MM.1S (cell line): ENCODE results near the gene ACOT13.

Source experiments
- EZH2 ChIP-seq: fragments of 300-600 bp; sonication (generic); optimal IDR thresholded peaks from 2 replicates; pipeline ENCODE3; 2017; ENCODE audit warnings: low read depth, mild to moderate bottlenecking, antibody characterized with exemption, low read length, mixed read lengths
- TF ChIP-seq, protein P1 (sequence below): fragments of 300-600 bp; sonication (generic); IDR thresholded peaks from 2 replicates; pipeline ENCODE4 v1.5.1; 2016; ENCODE audit warnings: antibody characterized with exemption, low read length, mixed read lengths

DNA sequence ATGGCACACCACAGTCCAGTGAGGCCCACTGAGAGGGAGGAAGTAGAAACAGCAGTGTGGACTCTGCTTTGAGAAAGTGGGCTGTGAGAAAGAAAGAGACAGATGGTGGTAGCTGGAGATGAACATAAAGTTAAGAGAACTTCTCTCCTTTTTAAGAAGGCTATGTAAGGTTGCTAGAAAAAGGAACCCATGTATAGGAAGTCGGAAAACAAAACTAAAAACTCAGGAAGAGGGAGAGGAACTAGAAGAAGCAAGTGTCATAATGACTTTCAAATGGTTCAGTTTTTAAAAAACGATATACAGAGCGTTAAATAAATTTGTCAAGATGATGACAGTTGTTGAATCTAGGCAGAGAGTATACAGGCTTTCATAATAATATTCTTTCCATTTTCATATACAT is 82.4 kb downstream of the ACOT13 start:
- TF ChIP-seq, protein P1, sequence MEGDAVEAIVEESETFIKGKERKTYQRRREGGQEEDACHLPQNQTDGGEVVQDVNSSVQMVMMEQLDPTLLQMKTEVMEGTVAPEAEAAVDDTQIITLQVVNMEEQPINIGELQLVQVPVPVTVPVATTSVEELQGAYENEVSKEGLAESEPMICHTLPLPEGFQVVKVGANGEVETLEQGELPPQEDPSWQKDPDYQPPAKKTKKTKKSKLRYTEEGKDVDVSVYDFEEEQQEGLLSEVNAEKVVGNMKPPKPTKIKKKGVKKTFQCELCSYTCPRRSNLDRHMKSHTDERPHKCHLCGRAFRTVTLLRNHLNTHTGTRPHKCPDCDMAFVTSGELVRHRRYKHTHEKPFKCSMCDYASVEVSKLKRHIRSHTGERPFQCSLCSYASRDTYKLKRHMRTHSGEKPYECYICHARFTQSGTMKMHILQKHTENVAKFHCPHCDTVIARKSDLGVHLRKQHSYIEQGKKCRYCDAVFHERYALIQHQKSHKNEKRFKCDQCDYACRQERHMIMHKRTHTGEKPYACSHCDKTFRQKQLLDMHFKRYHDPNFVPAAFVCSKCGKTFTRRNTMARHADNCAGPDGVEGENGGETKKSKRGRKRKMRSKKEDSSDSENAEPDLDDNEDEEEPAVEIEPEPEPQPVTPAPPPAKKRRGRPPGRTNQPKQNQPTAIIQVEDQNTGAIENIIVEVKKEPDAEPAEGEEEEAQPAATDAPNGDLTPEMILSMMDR: no peak
- TF ChIP-seq EZH2: no peak
